Cortex of kidney (tissue), 1 donor: Measurements from ENCODE around the gene PHLPP1.
"Not testable (repeated sequence)": the region's sequence is repeated elsewhere in the genome, so short reads cannot be mapped to it uniquely, and the experiment has no call there.

ENCODE experiments used
- DNase-seq: peaks from one replicate; lab custom pipeline; 2025; lab: John Stamatoyannopoulos, UW

Gene PHLPP1

GRCh38 chr18:62773691-62774090, 58.4 kb downstream of the PHLPP1 start:
- DNase-seq = no peak

DNA sequence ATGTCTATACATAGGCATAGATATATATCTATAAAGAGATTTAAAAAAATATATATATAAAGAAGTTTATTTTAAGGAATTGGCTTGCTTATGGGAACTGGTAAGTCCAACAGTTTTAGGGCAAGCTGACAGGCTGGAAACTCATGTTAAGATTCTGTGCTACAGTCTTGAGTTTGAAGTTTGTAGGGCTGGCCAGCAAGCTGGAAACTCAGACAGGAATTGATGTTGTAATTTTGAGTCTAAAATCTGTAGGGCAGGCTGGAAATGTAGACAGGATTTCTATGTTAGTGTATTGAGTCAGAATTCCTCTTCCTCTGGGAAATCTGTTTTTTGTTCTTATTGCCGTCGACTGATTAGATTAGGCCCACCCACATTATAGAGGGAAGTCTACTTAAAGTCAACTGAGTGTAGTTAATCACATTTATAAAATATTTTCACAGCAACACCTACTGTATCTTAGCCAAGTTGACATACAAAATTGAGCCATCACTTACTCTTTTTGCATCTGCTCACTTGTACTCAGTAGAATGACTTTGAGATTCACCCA, 60.8 kb downstream of the PHLPP1 start:
- DNase-seq = no peak

DNA sequence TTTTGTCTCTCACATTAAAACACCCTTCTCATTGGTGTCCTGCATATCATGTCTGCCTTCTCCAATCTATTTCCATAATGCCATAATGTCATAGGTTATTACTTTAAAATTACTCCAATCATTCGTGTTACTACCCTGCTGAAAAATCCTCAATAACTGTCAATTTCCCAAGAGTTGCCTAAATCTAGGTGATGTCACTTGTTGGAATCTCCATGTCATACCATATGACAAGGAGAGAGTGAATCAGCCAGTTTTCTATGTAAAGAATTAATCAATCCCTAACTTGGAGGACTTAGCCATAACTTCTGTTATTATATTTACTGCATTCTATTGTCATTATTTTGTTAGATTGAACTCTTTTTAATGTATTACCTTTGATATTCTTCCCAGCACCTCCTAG, 62.5 kb downstream of the PHLPP1 start:
- no peak for DNase-seq

DNA sequence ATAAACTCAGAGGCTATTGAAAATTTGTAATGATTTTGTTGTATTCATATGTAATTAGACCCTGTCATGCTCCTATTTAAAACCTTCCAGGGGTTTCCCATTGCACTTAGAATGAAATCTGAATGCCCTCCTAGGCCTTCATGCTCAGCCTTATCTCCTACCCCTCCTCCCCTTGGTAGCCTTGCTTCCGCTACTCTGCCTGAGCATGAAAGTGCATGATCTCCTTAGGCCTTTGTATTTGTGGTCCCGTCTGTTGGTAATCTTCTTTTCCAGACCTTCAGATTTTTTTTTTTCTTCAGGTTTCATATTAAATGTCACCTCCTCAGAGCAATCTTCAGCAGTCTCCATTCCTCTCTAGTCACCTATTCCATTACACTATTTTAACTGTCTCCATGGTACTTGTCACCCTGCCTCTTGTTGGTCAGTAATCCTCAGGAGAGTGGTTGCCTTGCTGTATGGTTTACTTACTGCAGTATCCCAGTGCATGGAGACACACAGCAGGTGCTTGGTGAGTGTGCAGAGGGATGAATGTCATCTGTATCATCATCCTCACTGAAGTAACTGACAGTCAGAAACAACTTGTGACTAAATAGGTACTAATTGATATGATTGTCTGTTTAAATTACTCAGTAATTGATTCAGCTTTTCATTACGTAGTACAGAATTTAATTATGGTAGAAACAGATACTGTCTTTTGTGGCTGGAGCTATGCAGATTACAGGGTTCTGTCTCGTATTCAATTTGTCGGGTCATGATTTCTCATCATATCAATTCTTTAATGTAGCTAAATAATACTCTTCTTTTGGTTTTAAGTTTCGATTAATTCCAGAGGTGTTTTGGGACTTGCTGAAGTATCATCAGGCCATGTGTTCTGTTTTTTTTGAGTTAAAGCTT, 63.9 kb downstream of the PHLPP1 start:
- DNase-seq = no peak

- no peak for DNase-seq
Measured at GRCh38 chr18:62781262-62781661, 65.9 kb downstream of the PHLPP1 start.

GRCh38 chr18:62781893-62782292, 66.6 kb downstream of the PHLPP1 start:
- DNase-seq = no peak

GRCh38 chr18:62784338-62784965, 69.1 kb downstream of the PHLPP1 start:
- no peak for DNase-seq

- DNase-seq = no peak
Measured at GRCh38 chr18:62784966-62785413, 69.6 kb downstream of the PHLPP1 start.

- DNase-seq = no peak
Measured at GRCh38 chr18:62786689-62787088, 71.3 kb downstream of the PHLPP1 start.

DNA sequence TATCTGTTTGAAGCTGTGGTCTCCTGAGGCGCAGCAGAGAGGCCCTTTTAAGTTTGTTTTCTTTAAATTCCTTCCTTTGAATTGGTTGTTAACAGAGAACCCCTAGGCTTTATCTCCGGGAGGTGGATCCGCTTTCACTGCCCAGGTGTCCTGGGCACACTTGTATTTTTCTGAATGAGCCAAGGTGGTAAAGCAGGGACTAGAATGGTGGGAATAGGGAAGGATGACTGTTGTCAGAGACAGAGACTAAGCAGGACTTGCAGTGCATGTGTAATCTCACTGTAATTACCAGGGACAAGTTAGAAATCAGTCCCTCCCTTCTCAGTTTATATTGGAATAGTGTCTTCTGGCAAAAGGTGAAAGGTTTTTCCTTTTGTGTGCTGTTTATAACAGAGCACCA, 72.8 kb downstream of the PHLPP1 start:
- no peak for DNase-seq

DNA sequence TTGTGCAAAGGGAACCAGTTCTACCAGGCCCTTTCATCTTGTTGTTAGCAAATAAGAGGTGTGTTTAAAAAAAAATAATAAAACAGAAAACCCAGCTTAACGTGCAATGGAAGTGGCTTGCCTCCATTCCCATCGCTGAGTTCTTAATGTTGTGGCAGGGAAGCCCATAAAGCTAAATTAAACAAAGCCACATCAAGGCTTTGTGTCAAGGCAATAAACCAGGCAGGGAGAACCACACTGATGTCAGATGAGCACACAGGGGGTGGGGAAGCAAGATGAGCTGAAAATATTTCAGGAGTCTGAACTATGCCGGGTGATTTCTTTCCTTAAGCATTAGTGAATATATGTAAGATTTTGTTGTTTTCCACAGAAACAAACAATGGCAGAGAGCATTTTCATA, 73.5 kb downstream of the PHLPP1 start:
- no peak for DNase-seq

DNA sequence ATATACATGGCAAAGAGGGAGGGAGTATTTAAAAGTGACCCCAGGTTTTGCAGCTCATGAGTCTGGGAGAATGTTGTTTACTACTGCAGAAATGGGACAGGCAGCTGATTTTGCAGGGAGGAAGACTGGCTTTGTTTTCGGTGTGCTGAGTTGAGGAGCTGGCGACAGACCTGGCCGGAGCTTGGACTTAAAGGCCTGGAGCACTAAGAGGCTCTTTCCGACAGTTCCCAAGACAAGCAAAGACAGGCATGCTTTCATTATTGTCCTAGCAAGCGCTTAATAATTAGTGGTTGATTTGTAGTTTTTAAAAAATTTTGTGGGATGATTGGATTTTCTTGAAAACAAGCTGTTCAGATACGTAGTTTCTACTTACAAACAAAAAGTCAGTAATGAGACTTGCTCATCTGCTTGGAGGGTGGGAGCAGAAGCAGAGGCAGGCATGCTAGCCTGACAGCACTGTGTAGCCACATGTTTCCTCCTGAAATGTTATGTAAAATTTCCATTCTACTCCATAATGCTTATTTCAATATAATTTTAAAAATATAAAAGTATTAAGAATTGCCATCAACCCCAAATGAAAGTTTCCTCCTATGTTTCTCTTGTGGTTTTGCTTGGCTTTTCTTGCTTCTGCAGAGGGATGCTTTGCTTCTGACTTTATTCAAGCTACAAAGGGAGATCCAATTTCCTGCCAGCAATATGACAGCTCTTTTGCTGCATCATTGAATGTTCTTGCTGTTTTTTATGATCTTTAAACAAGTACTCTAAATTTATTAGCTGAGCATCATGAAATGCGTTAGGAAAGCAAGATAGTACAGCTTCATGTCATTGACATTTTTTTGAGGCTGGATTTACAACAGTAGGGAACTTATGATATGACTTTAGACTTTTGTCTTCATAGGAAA, 75.8 kb downstream of the PHLPP1 start:
- DNase-seq = no peak

DNA sequence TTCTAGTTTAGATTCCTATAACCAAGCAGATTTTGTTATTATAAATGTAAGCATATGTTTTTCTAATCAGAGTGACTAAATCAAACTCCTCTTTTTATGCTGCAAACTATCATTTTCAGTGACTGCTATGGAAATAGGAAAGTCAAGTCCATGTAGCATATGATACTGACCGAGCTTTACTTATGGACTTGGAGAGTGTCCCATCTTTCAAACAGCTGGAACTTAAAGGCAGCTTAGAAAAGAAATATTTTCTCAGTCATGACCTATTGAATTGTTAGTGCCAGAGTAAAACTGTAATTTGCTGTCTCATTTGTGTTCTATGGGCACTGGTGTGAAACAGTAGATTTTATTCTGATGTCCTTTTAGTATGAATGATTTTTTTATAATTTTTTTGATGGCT, 76.7 kb downstream of the PHLPP1 start:
- DNase-seq = no peak

DNA sequence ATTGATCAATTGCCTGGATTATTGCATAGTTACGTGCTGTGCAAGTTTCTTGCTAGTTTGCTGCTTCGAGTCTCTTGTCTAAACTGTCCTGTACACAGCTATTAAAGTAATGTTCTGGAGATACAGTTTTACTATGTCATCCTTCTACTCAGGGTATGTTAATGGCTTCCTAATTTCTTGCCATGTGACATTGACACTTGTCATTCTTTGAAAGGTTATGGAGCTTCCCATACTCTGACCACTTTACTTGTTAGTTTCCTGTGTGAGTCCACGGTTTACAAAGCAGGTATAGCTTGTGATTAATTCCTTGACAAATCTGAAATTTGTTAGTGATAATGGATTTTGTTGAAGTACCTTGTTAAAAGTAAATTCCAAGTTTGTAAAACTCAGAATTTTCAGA, 80.5 kb downstream of the PHLPP1 start:
- DNase-seq = no peak

GRCh38 chr18:62796216-62796621, 80.9 kb downstream of the PHLPP1 start:
- DNase-seq = no peak

DNA sequence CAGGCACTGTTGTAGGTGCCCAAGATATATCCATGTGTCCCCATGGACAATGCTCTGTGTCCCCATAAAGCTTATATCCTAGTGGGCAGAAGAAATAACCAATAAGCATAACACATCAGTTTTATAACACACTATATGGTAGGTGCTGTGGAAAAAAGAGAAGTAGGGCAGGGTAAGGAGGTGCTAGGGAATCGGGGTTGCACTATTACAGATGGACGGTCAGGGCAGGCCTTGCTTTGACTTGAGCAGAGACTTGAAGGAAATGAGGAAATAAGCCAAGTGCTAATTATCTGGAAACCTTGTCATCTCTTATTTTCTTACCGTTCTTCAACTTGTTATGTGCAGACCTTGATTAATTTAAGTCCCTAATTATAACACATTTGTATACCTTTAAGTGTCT, 82.0 kb downstream of the PHLPP1 start:
- DNase-seq = no peak

GRCh38 chr18:62799977-62800376, 84.6 kb downstream of the PHLPP1 start:
- DNase-seq = no peak

- DNase-seq = no peak
Measured at GRCh38 chr18:62802523-62802922, 87.2 kb downstream of the PHLPP1 start.

GRCh38 chr18:62807396-62807795, 92.1 kb downstream of the PHLPP1 start:
- no peak for DNase-seq

- no peak for DNase-seq
Measured at GRCh38 chr18:62808123-62808522, 92.8 kb downstream of the PHLPP1 start.

- not testable (repeated sequence) for DNase-seq
Measured at GRCh38 chr18:62809445-62809844, 94.1 kb downstream of the PHLPP1 start.

- DNase-seq = no peak
Measured at GRCh38 chr18:62809900-62810299, 94.6 kb downstream of the PHLPP1 start.
